ENCODE data around the gene ALDH3B2.

ALDH3B2 gene

GRCh38 chr11:67614730-67615714 is 59.4 kb downstream of the ALDH3B2 start:
- H3K79me1 ChIP-seq (ENCODE audit: low read length): no peaks in the 10 kb centered on the region
- no CpG with 5 or more reads among the region's 18 CpGs for WGBS (ENCODE audit: extremely low coverage, insufficient coverage, low lambda C conversion rate)

GRCh38 chr11:67613960-67614715 is 60.3 kb downstream of the ALDH3B2 start:
- Histone ChIP-seq H2AK5ac (ENCODE audit: low read length) (no peak overlapping the region), H2BK15ac (replicated peaks; ENCODE audit: low read depth) (no peak overlapping the region), H3K9ac (ENCODE audit: low read length) (peak overlapping the region; percentile 52), H3K79me1 (ENCODE audit: low read length) (no peaks in the 10 kb centered on the region), H3K4ac (ENCODE audit: low read depth, low read length) (no peak overlapping the region), H3K56ac (ENCODE audit: low read length) (peak overlapping the region; percentile 80), H3K23ac (ENCODE audit: low read length) (no peak overlapping the region), H4K5ac (ENCODE audit: low read length) (no peak overlapping the region), H2BK5ac (ENCODE audit: low read length) (no peak overlapping the region), H3K27me3 (ENCODE audit: insufficient read depth, low read length, poor library complexity) (no peaks in the 10 kb centered on the region), H3K4me3 (ENCODE audit: low read length) (no peak overlapping the region), H2BK120ac (ENCODE audit: low read depth, low read length) (no peak overlapping the region), H3K4me2 (ENCODE audit: low read length) (peak overlapping the region; percentile 52), H3K79me2 (ENCODE audit: control insufficient read depth, insufficient read depth, low read length) (no peaks in the 10 kb centered on the region), H3K4me1 (ENCODE audit: control insufficient read depth, low read depth, low read length) (peaks cover 18% of the 10 kb centered on the region), H3K27ac (ENCODE audit: low read depth, low read length) (peak overlapping the region; percentile 34), H3K18ac (ENCODE audit: low read length) (no peak overlapping the region), H4K8ac (ENCODE audit: low read depth, low read length) (no peak overlapping the region), H3K36me3 (ENCODE audit: control insufficient read depth, insufficient read depth, low read length) (no peaks in the 10 kb centered on the region)
- WGBS (ENCODE audit: extremely low coverage, insufficient coverage, low lambda C conversion rate): no CpG with 5 or more reads among the region's 23 CpGs
- DNase-seq: peak; percentile 70

More at GRCh38 chr11:67614730-67615714, 59.4 kb downstream of the ALDH3B2 start:
- no peaks in the 10 kb centered on the region for H3K27me3 ChIP-seq (ENCODE audit: insufficient read depth, low read length, poor library complexity)
- no peak overlapping the region for H3K18ac ChIP-seq (ENCODE audit: low read length)
- H2BK15ac ChIP-seq (replicated peaks; ENCODE audit: low read depth): no peak overlapping the region
- H3K4me2 ChIP-seq (ENCODE audit: low read length): no peak overlapping the region
- DNase-seq: peak; percentile 81
- H2BK120ac ChIP-seq (ENCODE audit: low read depth, low read length): no peak overlapping the region
- peak overlapping the region; percentile 52 for H3K9ac ChIP-seq (ENCODE audit: low read length)
- H3K56ac ChIP-seq (ENCODE audit: low read length): peak overlapping the region; percentile 80
- no peak overlapping the region for H3K27ac ChIP-seq (ENCODE audit: low read depth, low read length)
- no peak overlapping the region for H3K23ac ChIP-seq (ENCODE audit: low read length)
- no peaks in the 10 kb centered on the region for H3K36me3 ChIP-seq (ENCODE audit: control insufficient read depth, insufficient read depth, low read length)
- no peak overlapping the region for H2AK5ac ChIP-seq (ENCODE audit: low read length)
- no peaks in the 10 kb centered on the region for H3K79me2 ChIP-seq (ENCODE audit: control insufficient read depth, insufficient read depth, low read length)
- H2BK5ac ChIP-seq (ENCODE audit: low read length): no peak overlapping the region
- no peak overlapping the region for H3K4me3 ChIP-seq (ENCODE audit: low read length)
- peaks cover 18% of the 10 kb centered on the region for H3K4me1 ChIP-seq (ENCODE audit: control insufficient read depth, low read depth, low read length)
- H4K8ac ChIP-seq (ENCODE audit: low read depth, low read length): no peak overlapping the region
- H3K4ac ChIP-seq (ENCODE audit: low read depth, low read length): no peak overlapping the region
- H4K5ac ChIP-seq (ENCODE audit: low read length): no peak overlapping the region

- H3K27me3 ChIP-seq (ENCODE audit: insufficient read depth, low read length, poor library complexity): no peaks in the 10 kb centered on the region
- no peak overlapping the region for H3K27ac ChIP-seq (ENCODE audit: low read depth, low read length)
- no peak overlapping the region for H3K4me3 ChIP-seq (ENCODE audit: low read length)
- no peak overlapping the region for H3K23ac ChIP-seq (ENCODE audit: low read length)
- no peak overlapping the region for H2BK15ac ChIP-seq (replicated peaks; ENCODE audit: low read depth)
- H3K9ac ChIP-seq (ENCODE audit: low read length): no peak overlapping the region
- H2BK5ac ChIP-seq (ENCODE audit: low read length): no peak overlapping the region
- no peak overlapping the region for H4K8ac ChIP-seq (ENCODE audit: low read depth, low read length)
- no peak overlapping the region for H2BK120ac ChIP-seq (ENCODE audit: low read depth, low read length)
- H2AK5ac ChIP-seq (ENCODE audit: low read length): no peak overlapping the region
- no peaks in the 10 kb centered on the region for H3K79me2 ChIP-seq (ENCODE audit: control insufficient read depth, insufficient read depth, low read length)
- H3K4me1 ChIP-seq (ENCODE audit: control insufficient read depth, low read depth, low read length): peaks cover 18% of the 10 kb centered on the region
- H4K5ac ChIP-seq (ENCODE audit: low read length): no peak overlapping the region
- no peaks in the 10 kb centered on the region for H3K36me3 ChIP-seq (ENCODE audit: control insufficient read depth, insufficient read depth, low read length)
- no peak overlapping the region for H3K4ac ChIP-seq (ENCODE audit: low read depth, low read length)
- no peaks in the 10 kb centered on the region for H3K79me1 ChIP-seq (ENCODE audit: low read length)
- H3K18ac ChIP-seq (ENCODE audit: low read length): no peak overlapping the region
- H3K4me2 ChIP-seq (ENCODE audit: low read length): no peak overlapping the region
- no peak overlapping the region for H3K56ac ChIP-seq (ENCODE audit: low read length)
- DNase-seq: no peak
- WGBS (ENCODE audit: extremely low coverage, insufficient coverage, low lambda C conversion rate): no CpG with 5 or more reads among the region's 17 CpGs
These were observed 61.0 kb downstream of the ALDH3B2 start for GRCh38 chr11:67613313-67613959.

GRCh38 chr11:67612751-67613150 is 61.7 kb downstream of the ALDH3B2 start:
- Histone ChIP-seq H3K27ac (ENCODE audit: low read depth, low read length) (no peak overlapping the region), H4K5ac (ENCODE audit: low read length) (no peak overlapping the region), H3K79me2 (ENCODE audit: control insufficient read depth, insufficient read depth, low read length) (no peaks in the 10 kb centered on the region), H3K9ac (ENCODE audit: low read length) (no peak overlapping the region), H2BK5ac (ENCODE audit: low read length) (no peak overlapping the region), H2BK15ac (replicated peaks; ENCODE audit: low read depth) (no peak overlapping the region), H3K4me1 (ENCODE audit: control insufficient read depth, low read depth, low read length) (peaks cover 18% of the 10 kb centered on the region), H3K79me1 (ENCODE audit: low read length) (peaks cover 2% of the 10 kb centered on the region), H3K36me3 (ENCODE audit: control insufficient read depth, insufficient read depth, low read length) (no peaks in the 10 kb centered on the region), H3K27me3 (ENCODE audit: insufficient read depth, low read length, poor library complexity) (no peaks in the 10 kb centered on the region), H3K4me2 (ENCODE audit: low read length) (no peak overlapping the region), H3K23ac (ENCODE audit: low read length) (no peak overlapping the region), H3K4ac (ENCODE audit: low read depth, low read length) (no peak overlapping the region), H2BK120ac (ENCODE audit: low read depth, low read length) (no peak overlapping the region), H2AK5ac (ENCODE audit: low read length) (no peak overlapping the region), H4K8ac (ENCODE audit: low read depth, low read length) (no peak overlapping the region), H3K18ac (ENCODE audit: low read length) (no peak overlapping the region), H3K4me3 (ENCODE audit: low read length) (no peak overlapping the region), H3K56ac (ENCODE audit: low read length) (no peak overlapping the region)
- WGBS (ENCODE audit: extremely low coverage, insufficient coverage, low lambda C conversion rate): no CpG with 5 or more reads among the region's 13 CpGs
- no peak for DNase-seq
